ENCODE data around the gene SPATA24. TPM values are rescaled to one million over a fixed set of nuclear protein-coding genes. Genes with fewer than 3 reads are reported as not detected.
"Not testable (repeated sequence)": the region's sequence is repeated elsewhere in the genome, so short reads cannot be mapped to it uniquely, and the experiment has no call there.

Gene SPATA24
- total RNA-seq, 1 experiment from 2014 or later: 13.0 TPM

- no peak overlapping the region for H2BK12ac ChIP-seq (ENCODE audit: insufficient read length, low read depth, low read length)
- H2BK5ac ChIP-seq (ENCODE audit: insufficient read length, low read length): no peak overlapping the region
- no peak overlapping the region for H4K8ac ChIP-seq (replicated peaks; ENCODE audit: insufficient read length, low read depth, low read length)
- H3K27ac ChIP-seq (ENCODE audit: insufficient read length, low read depth, low read length): no peak overlapping the region
- Mint-ChIP-seq H3K27ac (no peak overlapping the region), H3K36me3 (ENCODE audit: insufficient read depth in 1 of 3, low read depth in 3 of 3) (peaks cover 0 to 17% (median 12%) of the 10 kb centered on the region in 3 experiments; a peak in 4 of 7 replicates), H3K4me1 (no peaks in the 10 kb centered on the region; a peak in 1 of 4 replicates), H3K9me3 (no peaks in the 10 kb centered on the region), H3K27me3 (ENCODE audit: low read depth) (peaks cover 2% of the 10 kb centered on the region; the same call in 1 of the 2 replicates), H3K4me3 (no peak overlapping the region)
- no peaks in the 10 kb centered on the region for H3K23me2 ChIP-seq (ENCODE audit: insufficient read length, low read depth, low read length, poor library complexity, severe bottlenecking)
- no peak for DNase-seq
- no peak overlapping the region for H3K9ac ChIP-seq (ENCODE audit: extremely low read depth, insufficient read length, low read length)
- no peak for TF ChIP-seq CTCF (conservative IDR thresholded peaks at IDR 0.05)
- no peaks in the 10 kb centered on the region for H4K20me1 ChIP-seq (ENCODE audit: control insufficient read depth, insufficient read depth, insufficient read length)
- no peaks in the 10 kb centered on the region for H3K79me1 ChIP-seq (ENCODE audit: insufficient read depth, low read depth, low read length, poor library complexity, severe bottlenecking)
- H3T11ph ChIP-seq (ENCODE audit: low read length): no peak overlapping the region
- H3K27me3 ChIP-seq (ENCODE audit: insufficient read depth, low read length): no peaks in the 10 kb centered on the region
- no peak overlapping the region for H2BK20ac ChIP-seq (ENCODE audit: low read depth, low read length, poor library complexity, severe bottlenecking)
- H2BK120ac ChIP-seq (ENCODE audit: low read depth, low read length, poor library complexity, severe bottlenecking): no peak overlapping the region
- H3K56ac ChIP-seq (ENCODE audit: insufficient read length, low read depth, low read length): no peak overlapping the region
- H3K4ac ChIP-seq (ENCODE audit: low read depth, low read length): no peak overlapping the region
- H2AK5ac ChIP-seq (ENCODE audit: insufficient read length, low read length): no peak overlapping the region
- no peak overlapping the region for H3K23ac ChIP-seq (ENCODE audit: insufficient read length, low read depth, low read length)
- H2BK15ac ChIP-seq (ENCODE audit: low read depth, low read length): no peak overlapping the region
- no peak overlapping the region for H3K4me2 ChIP-seq (ENCODE audit: insufficient read depth, insufficient read length, low read length)
- no peak overlapping the region for H3K14ac ChIP-seq (ENCODE audit: insufficient read depth, low read length)
- no peaks in the 10 kb centered on the region for H3K9me3 ChIP-seq (ENCODE audit: control insufficient read depth, low read depth, low read length)
- WGBS (ENCODE audit: extremely low coverage, insufficient read length, low lambda C conversion rate): no CpG with 5 or more reads among the region's 6 CpGs
- no peaks in the 10 kb centered on the region for H3K4me1 ChIP-seq (ENCODE audit: insufficient read depth, low read length)
- H3K79me2 ChIP-seq (ENCODE audit: insufficient read depth, low read length): no peaks in the 10 kb centered on the region
- H3K18ac ChIP-seq (ENCODE audit: insufficient read length, low read depth, low read length): no peak overlapping the region
- H2AFZ ChIP-seq (ENCODE audit: low read length): no peak overlapping the region
- H4K91ac ChIP-seq (ENCODE audit: insufficient read length, low read depth, low read length): no peak overlapping the region
- H4K5ac ChIP-seq (ENCODE audit: insufficient read length, low read depth, low read length): no peak overlapping the region
Observed at GRCh38 chr5:139410121-139410992, 6.5 kb upstream of the SPATA24 start.

DNA sequence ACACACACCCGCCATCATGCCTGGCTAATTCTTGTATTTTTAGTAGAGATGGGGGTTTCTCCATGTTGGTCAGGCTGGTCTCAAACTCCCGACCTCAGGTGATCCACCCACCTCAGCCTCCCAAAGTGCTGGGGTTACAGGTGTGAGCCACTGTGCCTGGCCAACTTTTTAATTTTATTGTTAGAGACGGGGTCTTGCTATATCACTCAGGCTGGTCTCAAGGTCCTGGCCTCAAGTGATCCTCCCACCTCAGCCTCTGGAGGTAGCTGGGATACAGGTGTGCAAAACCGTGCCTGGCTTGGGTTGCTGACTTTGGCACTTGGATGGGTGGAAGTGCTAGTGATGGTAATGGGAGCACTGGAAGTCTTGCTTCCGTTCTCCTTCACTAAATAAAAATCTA lies 5.2 kb upstream of the SPATA24 start:
- not testable (repeated sequence) for H3K27ac Mint-ChIP-seq; H3K18ac ChIP-seq (ENCODE audit: insufficient read length, low read depth, low read length); H3K14ac ChIP-seq (ENCODE audit: insufficient read depth, low read length); H4K91ac ChIP-seq (ENCODE audit: insufficient read length, low read depth, low read length); H2BK20ac ChIP-seq (ENCODE audit: low read depth, low read length, poor library complexity, severe bottlenecking); H3T11ph ChIP-seq (ENCODE audit: low read length); H3K23ac ChIP-seq (ENCODE audit: insufficient read length, low read depth, low read length); H3K79me2 ChIP-seq (ENCODE audit: insufficient read depth, low read length); DNase-seq; H3K79me1 ChIP-seq (ENCODE audit: insufficient read depth, low read depth, low read length, poor library complexity, severe bottlenecking); H3K27me3 Mint-ChIP-seq (ENCODE audit: low read depth); H3K4me1 ChIP-seq (ENCODE audit: insufficient read depth, low read length); H4K5ac ChIP-seq (ENCODE audit: insufficient read length, low read depth, low read length); H2AK5ac ChIP-seq (ENCODE audit: insufficient read length, low read length); H3K56ac ChIP-seq (ENCODE audit: insufficient read length, low read depth, low read length); H2AFZ ChIP-seq (ENCODE audit: low read length); H3K4ac ChIP-seq (ENCODE audit: low read depth, low read length); H2BK5ac ChIP-seq (ENCODE audit: insufficient read length, low read length); H3K4me3 Mint-ChIP-seq; H3K9me3 Mint-ChIP-seq; H2BK15ac ChIP-seq (ENCODE audit: low read depth, low read length); H4K20me1 ChIP-seq (ENCODE audit: control insufficient read depth, insufficient read depth, insufficient read length); H3K4me2 ChIP-seq (ENCODE audit: insufficient read depth, insufficient read length, low read length); H3K27me3 ChIP-seq (ENCODE audit: insufficient read depth, low read length); H3K9me3 ChIP-seq (ENCODE audit: control insufficient read depth, low read depth, low read length); H3K9ac ChIP-seq (ENCODE audit: extremely low read depth, insufficient read length, low read length); H3K4me1 Mint-ChIP-seq; H3K23me2 ChIP-seq (ENCODE audit: insufficient read length, low read depth, low read length, poor library complexity, severe bottlenecking); H4K8ac ChIP-seq (replicated peaks; ENCODE audit: insufficient read length, low read depth, low read length); H3K27ac ChIP-seq (ENCODE audit: insufficient read length, low read depth, low read length); H2BK12ac ChIP-seq (ENCODE audit: insufficient read length, low read depth, low read length); H2BK120ac ChIP-seq (ENCODE audit: low read depth, low read length, poor library complexity, severe bottlenecking)
- WGBS (ENCODE audit: extremely low coverage, insufficient read length, low lambda C conversion rate): no CpG with 5 or more reads among the region's 5 CpGs
- H3K36me3 Mint-ChIP-seq (ENCODE audit: insufficient read depth in 1 of 3, low read depth in 3 of 3): peaks cover 0 to 12% (median 12%) of the 10 kb centered on the region in 3 experiments; a peak in 4 of 7 replicates
